ENCODE measurements around the gene HTT.

The HTT gene

GRCh38 chr4:3250438-3250955 is 176.0 kb downstream of the HTT start:
- no peak for DNase-seq
- no peak for ATAC-seq
- Mint-ChIP-seq H3K9me3 (no peaks in the 10 kb centered on the region), H3K27me3 (no peaks in the 10 kb centered on the region), H3K4me3 (no peak overlapping the region), H3K27ac (peak overlapping the region in 1 of 2 donors; percentile 83), H3K4me1 (peaks cover 11% of the 10 kb centered on the region)

- DNase-seq (no peak), ATAC-seq (peak; percentile 60)
- H3K9me3 Mint-ChIP-seq, result no peaks in the 10 kb centered on the region
- no peak overlapping the region for H3K27ac Mint-ChIP-seq
- no peak overlapping the region for H3K4me3 Mint-ChIP-seq
- no peaks in the 10 kb centered on the region for H3K27me3 Mint-ChIP-seq
- H3K4me1 Mint-ChIP-seq, result peaks cover 11% of the 10 kb centered on the region
These were observed 176.6 kb downstream of the HTT start for GRCh38 chr4:3250956-3251690.

DNA sequence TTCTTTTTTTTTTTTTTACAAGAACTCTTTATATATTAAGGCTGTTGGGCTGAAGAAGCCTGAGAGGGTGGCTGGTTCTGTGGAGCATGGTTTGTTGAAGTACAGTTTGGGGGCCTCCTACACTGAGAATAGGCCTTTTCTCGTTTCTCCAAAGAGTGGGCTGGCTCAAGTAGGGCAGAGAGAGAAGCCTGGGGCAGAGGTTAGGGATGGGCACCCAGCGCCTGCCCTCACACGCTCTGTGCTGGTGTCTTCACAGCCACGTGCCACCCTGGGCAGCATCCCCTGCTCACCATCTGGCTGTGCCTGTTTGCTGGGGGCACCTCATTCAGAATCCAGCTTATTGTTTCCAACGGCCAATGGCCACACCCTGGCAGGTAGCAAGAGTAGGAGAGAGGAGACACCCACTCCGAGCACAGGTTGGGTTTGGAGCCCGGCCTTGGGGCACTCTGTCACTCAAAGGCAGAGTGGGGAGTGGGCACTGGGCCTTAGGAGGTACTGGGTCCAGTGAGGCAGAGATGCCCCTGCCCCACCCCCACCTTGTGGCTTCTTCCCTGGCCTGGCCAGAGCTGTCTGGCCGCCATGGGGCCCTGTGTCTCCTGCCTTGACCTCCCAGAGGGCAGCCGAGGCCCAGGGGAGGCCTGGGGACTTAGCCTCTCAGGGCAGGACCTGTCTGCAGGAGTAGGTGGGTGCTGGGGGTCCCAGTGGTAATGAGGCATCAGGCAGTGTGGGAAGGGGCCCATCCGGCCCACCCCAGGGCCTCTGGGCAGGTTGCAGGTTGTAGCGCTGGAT is 177.4 kb downstream of the HTT start:
- DNase-seq (no peak), ATAC-seq (no peak)
- no peak overlapping the region for H3K27ac Mint-ChIP-seq
- H3K4me1 Mint-ChIP-seq, result peaks cover 11% of the 10 kb centered on the region
- H3K4me3 Mint-ChIP-seq, result no peak overlapping the region
- H3K9me3 Mint-ChIP-seq, result no peaks in the 10 kb centered on the region
- H3K27me3 Mint-ChIP-seq, result no peaks in the 10 kb centered on the region

- Mint-ChIP-seq H3K4me1 (peaks cover 11% of the 10 kb centered on the region), H3K4me3 (no peak overlapping the region), H3K27me3 (no peaks in the 10 kb centered on the region), H3K27ac (no peak overlapping the region), H3K9me3 (no peaks in the 10 kb centered on the region)
- no peak for DNase-seq
- ATAC-seq, result no peak
These were observed 178.0 kb downstream of the HTT start for GRCh38 chr4:3252480-3252828.

DNA sequence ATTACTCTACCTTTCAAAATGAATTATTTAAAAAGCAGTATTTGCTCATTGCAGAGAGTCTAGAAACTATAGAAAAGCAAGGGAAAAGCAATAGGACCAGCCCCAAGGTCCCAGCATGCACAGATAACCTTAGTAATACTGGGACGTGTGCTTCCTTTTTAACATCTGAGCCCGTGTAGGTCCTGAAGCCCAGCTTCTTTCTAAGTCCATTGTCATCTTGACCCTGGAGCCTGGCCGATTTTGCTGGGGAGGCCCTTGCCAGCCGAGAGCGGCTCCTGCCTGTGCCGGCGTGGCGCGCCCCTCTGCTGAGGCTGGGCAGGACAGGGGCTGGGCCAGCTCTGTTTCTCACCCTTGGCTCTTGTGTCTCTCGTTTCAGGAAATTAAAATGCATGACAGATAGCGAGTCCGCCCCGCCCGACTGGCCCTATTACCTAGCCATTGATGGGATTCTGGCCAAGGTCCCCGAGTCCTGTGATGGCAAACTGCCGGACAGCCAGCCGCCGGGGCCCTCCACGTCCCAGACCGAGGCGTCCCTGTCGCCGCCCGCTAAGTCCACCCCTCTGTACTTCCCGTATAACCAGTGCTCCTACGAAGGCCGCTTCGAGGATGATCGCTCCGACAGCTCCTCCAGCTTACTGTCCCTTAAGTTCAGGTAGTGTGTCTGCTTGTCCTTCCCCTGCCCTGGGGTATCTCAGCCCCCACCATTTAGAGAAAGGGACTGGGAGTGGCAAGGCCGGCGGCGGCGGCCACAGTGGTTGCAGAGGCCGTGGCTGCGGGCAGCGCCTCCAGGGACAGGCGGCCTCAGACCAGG is 178.6 kb downstream of the HTT start:
- Mint-ChIP-seq H3K27ac (no peak overlapping the region), H3K9me3 (no peaks in the 10 kb centered on the region), H3K4me1 (peaks cover 11% of the 10 kb centered on the region), H3K4me3 (no peak overlapping the region), H3K27me3 (no peaks in the 10 kb centered on the region)
- DNase-seq, result no peak
- no peak for ATAC-seq

DNA sequence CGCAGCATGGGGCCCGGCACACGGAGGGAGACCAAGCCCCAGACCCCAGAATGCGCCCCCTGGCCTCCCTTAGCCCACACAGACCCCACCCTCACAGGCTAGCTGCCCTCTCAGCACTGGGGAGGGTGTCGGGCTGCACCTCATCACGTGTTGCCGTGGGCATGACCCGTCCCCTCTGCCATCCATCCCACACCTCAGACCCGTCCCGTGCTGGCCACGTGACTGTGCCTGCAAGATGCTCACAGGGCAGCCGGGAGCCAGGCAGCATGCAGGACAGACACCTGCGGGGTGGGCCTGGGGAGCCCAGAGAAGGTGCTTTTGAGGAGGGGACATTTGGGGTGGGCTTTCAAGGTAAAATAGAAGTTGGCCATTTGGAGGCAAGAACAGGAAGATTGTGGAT is 179.3 kb downstream of the HTT start:
- no peak for ATAC-seq
- H3K27me3 Mint-ChIP-seq, result no peaks in the 10 kb centered on the region
- no peaks in the 10 kb centered on the region for H3K9me3 Mint-ChIP-seq
- peaks cover 11% of the 10 kb centered on the region for H3K4me1 Mint-ChIP-seq
- H3K4me3 Mint-ChIP-seq, result no peak overlapping the region
- H3K27ac Mint-ChIP-seq, result no peak overlapping the region
- no peak for DNase-seq

DNA sequence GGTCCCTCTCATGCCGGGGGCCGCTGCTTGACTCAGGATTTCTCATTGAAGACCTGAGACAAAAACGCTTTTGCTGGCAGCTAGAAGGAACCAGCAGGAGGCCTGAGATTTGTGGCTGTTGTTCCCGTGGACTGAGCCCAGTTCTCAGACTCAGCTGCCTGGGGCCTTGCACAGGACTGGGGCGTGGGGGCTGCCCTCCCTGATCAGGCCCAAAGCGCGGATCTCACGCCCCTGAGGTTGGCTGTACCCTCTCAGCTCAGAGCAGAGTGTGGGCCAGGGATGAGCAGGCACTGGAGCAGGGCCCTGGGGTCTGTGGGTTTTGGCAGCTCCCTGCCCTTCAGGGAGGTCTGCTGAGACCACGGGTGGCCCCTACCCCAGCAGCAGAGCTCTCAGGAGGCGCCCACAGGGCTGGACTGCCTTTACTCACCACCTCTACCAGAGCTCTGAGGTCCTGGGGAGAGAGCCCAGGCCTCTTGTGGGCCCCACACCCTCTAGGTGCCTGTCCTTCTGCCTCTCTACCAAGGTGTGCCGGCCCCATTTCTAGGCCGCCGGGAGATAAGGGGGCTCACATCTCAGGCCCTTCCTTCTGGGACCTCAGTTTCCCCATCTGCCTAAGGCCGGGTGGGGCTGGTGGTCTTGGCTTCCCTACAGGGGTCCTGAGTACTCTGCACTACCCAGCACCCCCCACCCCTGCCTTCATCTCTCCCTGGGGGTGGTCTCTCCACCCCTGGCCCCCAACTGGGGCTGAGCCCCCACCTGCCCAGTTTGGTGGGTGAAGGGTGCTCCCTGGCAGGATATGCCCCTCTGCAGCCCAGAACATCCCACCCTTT is 180.0 kb downstream of the HTT start:
- DNase-seq, result no peak
- Mint-ChIP-seq H3K27me3 (no peaks in the 10 kb centered on the region), H3K4me1 (peaks cover 11% of the 10 kb centered on the region), H3K27ac (peak overlapping the region in 1 of 2 donors; percentile 88), H3K4me3 (no peak overlapping the region), H3K9me3 (no peaks in the 10 kb centered on the region)
- ATAC-seq, result no peak

GRCh38 chr4:3255611-3256186 is 181.2 kb downstream of the HTT start:
- Mint-ChIP-seq H3K9me3 (no peaks in the 10 kb centered on the region), H3K4me3 (no peak overlapping the region), H3K27ac (no peak overlapping the region), H3K27me3 (no peaks in the 10 kb centered on the region), H3K4me1 (peaks cover 11% of the 10 kb centered on the region)
- ATAC-seq (no peak), DNase-seq (no peak)

DNA sequence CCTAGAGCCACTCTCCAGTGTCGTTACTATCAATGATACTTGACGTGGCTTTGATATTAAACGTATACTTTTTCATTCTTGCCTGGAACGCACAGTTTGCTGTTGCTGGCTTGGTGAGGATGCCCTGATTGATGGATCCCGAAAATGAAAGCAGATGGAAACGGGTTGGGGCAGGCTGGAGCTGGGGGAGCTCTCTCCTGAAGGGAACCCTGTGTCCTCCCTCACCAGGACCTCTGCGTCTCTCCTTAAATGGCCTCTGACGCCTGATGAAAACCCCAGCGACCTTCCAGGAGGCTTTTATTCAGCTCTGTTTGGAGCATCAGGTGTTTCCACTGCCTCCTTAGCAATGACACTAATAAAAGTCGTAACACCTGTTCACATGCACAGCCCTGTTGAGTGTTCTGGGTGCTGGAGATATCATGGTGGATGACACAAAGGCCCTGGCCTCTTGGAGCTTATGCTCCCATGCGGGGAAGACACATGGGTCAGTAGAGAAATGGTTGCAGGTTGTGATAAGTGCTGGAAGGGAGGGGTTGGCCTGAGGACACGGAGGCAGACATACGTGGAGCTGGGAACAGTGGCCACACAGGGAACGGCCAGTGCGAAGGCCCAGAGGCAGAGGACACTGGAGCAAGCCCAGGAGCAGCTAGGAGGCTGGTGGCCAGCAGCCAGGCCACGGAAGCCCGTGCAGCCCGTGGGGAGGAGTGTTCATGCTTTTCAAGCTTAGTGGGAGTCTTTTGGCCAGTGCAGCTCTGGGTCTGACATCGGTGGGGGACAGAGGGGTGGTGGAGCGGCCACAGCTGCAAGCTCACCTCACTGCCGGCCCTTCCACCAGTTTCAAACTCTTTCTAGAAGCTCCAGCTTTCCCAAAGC is 182.0 kb downstream of the HTT start:
- no peak overlapping the region for H3K4me3 Mint-ChIP-seq
- DNase-seq (no peak), ATAC-seq (no peak)
- no peaks in the 10 kb centered on the region for H3K27me3 Mint-ChIP-seq
- H3K9me3 Mint-ChIP-seq, result no peaks in the 10 kb centered on the region
- H3K4me1 Mint-ChIP-seq, result peaks cover 5% of the 10 kb centered on the region
- H3K27ac Mint-ChIP-seq, result peak overlapping the region in 1 of 2 donors; percentile 94

- no peak for ATAC-seq
- Mint-ChIP-seq H3K27me3 (no peaks in the 10 kb centered on the region), H3K4me1 (no peaks in the 10 kb centered on the region), H3K27ac (peak overlapping the region in 1 of 2 donors; percentile 94), H3K4me3 (no peak overlapping the region), H3K9me3 (no peaks in the 10 kb centered on the region)
- no peak for DNase-seq
These were observed 182.6 kb downstream of the HTT start for GRCh38 chr4:3257103-3257555.

GRCh38 chr4:3257556-3258482 is 183.3 kb downstream of the HTT start:
- DNase-seq, result peak in 1 of 2 donors; percentile 6

GRCh38 chr4:3261411-3262207 is 187.1 kb downstream of the HTT start:
- Mint-ChIP-seq H3K27me3 (no peaks in the 10 kb centered on the region), H3K27ac (no peak overlapping the region), H3K4me3 (no peak overlapping the region), H3K4me1 (no peaks in the 10 kb centered on the region), H3K9me3 (no peaks in the 10 kb centered on the region)
- no peak for DNase-seq
- ATAC-seq, result no peak

More at GRCh38 chr4:3257556-3258482, 183.3 kb downstream of the HTT start:
- Mint-ChIP-seq H3K27ac (peak overlapping the region in 1 of 2 donors; percentile 34), H3K4me3 (no peak overlapping the region), H3K9me3 (no peaks in the 10 kb centered on the region), H3K4me1 (no peaks in the 10 kb centered on the region), H3K27me3 (no peaks in the 10 kb centered on the region)
- ATAC-seq, result no peak

All from stimulated activated naive CD8-positive, alpha-beta T cell treated with anti-CD3 and anti-CD28 coated beads, Interleukin-15, amount 100 ng/mL, for 72 hours (primary cell).